ENCODE data around the gene SLC8A2. TPM values are rescaled to one million over a fixed set of nuclear protein-coding genes. Genes with fewer than 3 reads are reported as not detected.

Gene SLC8A2
- total and polyA plus RNA-seq, 3 donors from 2014 or later: 4.2 to 12.9 (median 5.0) TPM

GRCh38 chr19:47518139-47518538 is 46.4 kb upstream of the SLC8A2 start:
- no peak for TF ChIP-seq POLR2A (IDR thresholded peaks at IDR 0.05)
- TF ChIP-seq CTCF (IDR thresholded peaks at IDR 0.05): no peak
- DNase-seq: no peak
- Histone ChIP-seq H3K4me3 (no peak overlapping the region), H3K9me3 (no peaks in the 10 kb centered on the region), H3K4me1 (peaks cover 4% of the 10 kb centered on the region), H3K27me3 (no peaks in the 10 kb centered on the region), H3K27ac (no peak overlapping the region), H3K36me3 (ENCODE audit: low read depth, missing control alignments) (no peaks in the 10 kb centered on the region)
- intact Hi-C loops (cut with DNase I; ENCODE audit: low total_unique reads): loop anchor here (10.0 kb wide), 1 partner anchor 83 kb away; no protein-coding TSS in a partner anchor
- WGBS, 2 donors: 66 to 80% methylated on average over 4 of the region's 4 CpGs

- DNase-seq: peak; percentile 100
- Histone ChIP-seq H3K36me3 (ENCODE audit: low read depth, missing control alignments) (no peaks in the 10 kb centered on the region), H3K4me1 (peaks cover 35% of the 10 kb centered on the region), H3K9me3 (no peaks in the 10 kb centered on the region), H3K27ac (peak within 1 kb of the TSS; percentile 95), H3K4me3 (peak within 1 kb of the TSS; percentile 91 to 95), H3K27me3 (no peaks in the 10 kb centered on the region)
- intact Hi-C loops (cut with DNase I; ENCODE audit: low total_unique reads): loop anchor here (10.0 kb wide), 1 partner anchor 80 kb away; no protein-coding TSS in a partner anchor
- 1% methylated on average over 28 to 76 of the region's 78 CpGs for WGBS, 2 donors
- peak; percentile 79 for TF ChIP-seq POLR2A (IDR thresholded peaks at IDR 0.05)
- TF ChIP-seq CTCF (IDR thresholded peaks at IDR 0.05): no peak
These were observed 43.3 kb upstream of the SLC8A2 start, which contains the start of gene NAPA for GRCh38 chr19:47514869-47515588. NAPA (minus strand) TSS chr19:47515063; CDS start chr19:47514940, 123 bp downstream.

GRCh38 chr19:47514151-47514868 is 42.6 kb upstream of the SLC8A2 start:
- H3K27ac ChIP-seq: peak overlapping the region; percentile 95
- no peaks in the 10 kb centered on the region for H3K36me3 ChIP-seq (ENCODE audit: low read depth, missing control alignments)
- TF ChIP-seq POLR2A (IDR thresholded peaks at IDR 0.05) (no peak), CTCF (IDR thresholded peaks at IDR 0.05) (no peak)
- H3K4me3 ChIP-seq: peak overlapping the region; percentile 91 to 95
- peaks cover 42% of the 10 kb centered on the region for H3K4me1 ChIP-seq
- H3K9me3 ChIP-seq: no peaks in the 10 kb centered on the region
- intact Hi-C loops (cut with DNase I; ENCODE audit: low total_unique reads): loop anchor here (10.0 kb wide), 1 partner anchor 80 kb away; no protein-coding TSS in a partner anchor
- WGBS, 2 donors: 1 to 2% methylated on average over 33 to 40 of the region's 40 CpGs
- no peak for DNase-seq
- no peaks in the 10 kb centered on the region for H3K27me3 ChIP-seq

GRCh38 chr19:47512948-47513319 is 41.2 kb upstream of the SLC8A2 start:
- intact Hi-C loops (cut with DNase I; ENCODE audit: low total_unique reads): loop anchor here (10.0 kb wide), 1 partner anchor 78 kb away; no protein-coding TSS in a partner anchor
- no peaks in the 10 kb centered on the region for H3K27me3 ChIP-seq
- H3K4me1 ChIP-seq: peaks cover 52% of the 10 kb centered on the region
- H3K9me3 ChIP-seq: no peaks in the 10 kb centered on the region
- no peak overlapping the region for H3K4me3 ChIP-seq
- TF ChIP-seq CTCF (IDR thresholded peaks at IDR 0.05) (no peak), POLR2A (IDR thresholded peaks at IDR 0.05) (no peak)
- no peaks in the 10 kb centered on the region for H3K36me3 ChIP-seq (ENCODE audit: low read depth, missing control alignments)
- peak overlapping the region; percentile 72 to 95 for H3K27ac ChIP-seq
- DNase-seq: no peak
- 55 to 56% methylated on average over 8 of the region's 8 CpGs for WGBS, 2 donors
